LNCAP (cell line): ENCODE results near the gene LRSAM1.

Source experiments
- CTCF ChIP-seq: fragments of 450-650 bp; IDR thresholded peaks from 2 replicates; pipeline ENCODE4 v1.5.1; 2017; ENCODE audit warnings: mild to moderate bottlenecking

LRSAM1 gene

DNA sequence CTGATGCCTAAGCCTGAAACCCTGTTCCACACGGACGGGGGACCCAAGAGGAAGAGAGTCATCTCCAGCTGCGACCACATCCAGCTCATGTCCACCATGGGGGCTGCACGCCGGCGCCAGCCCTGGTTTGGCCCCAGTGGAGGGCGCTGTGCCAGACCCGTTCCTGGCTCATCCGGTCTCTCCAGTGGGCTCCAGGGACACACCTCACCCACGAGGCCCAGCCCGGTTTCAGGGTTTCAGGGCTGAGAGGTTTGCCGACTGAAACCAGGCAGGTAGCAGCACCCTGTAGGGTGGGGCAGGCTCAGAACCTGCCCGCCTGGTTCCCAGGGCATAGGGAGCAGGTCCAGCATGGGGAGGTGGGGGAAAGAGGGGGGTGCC lies 89.3 kb downstream of the LRSAM1 start:
- TF ChIP-seq CTCF: no peak; the same call in 1 of the 2 replicates

GRCh38 chr9:127541176-127541575 lies 89.9 kb downstream of the LRSAM1 start:
- TF ChIP-seq CTCF: no peak

GRCh38 chr9:127541865-127542264 lies 90.6 kb downstream of the LRSAM1 start:
- no peak for TF ChIP-seq CTCF

DNA sequence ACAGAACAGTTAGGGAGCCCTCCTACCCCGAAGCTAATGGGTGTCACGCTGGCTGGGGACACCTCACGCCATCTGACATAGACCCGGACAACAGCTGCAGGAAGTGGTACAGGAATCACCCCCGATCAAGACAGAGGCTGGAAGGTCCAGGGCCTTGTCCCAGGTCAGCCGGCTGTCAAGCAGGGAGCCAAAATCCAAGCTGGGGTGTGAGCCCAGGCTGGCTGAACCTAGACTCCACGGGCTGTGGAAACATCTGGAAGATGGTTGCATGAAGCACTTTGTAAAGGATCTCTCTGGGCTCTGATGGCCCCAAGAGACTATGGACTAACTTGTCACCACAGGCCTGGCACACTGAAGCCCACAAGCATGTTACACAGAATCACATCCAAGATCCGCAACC lies 91.9 kb downstream of the LRSAM1 start:
- TF ChIP-seq CTCF: no peak

DNA sequence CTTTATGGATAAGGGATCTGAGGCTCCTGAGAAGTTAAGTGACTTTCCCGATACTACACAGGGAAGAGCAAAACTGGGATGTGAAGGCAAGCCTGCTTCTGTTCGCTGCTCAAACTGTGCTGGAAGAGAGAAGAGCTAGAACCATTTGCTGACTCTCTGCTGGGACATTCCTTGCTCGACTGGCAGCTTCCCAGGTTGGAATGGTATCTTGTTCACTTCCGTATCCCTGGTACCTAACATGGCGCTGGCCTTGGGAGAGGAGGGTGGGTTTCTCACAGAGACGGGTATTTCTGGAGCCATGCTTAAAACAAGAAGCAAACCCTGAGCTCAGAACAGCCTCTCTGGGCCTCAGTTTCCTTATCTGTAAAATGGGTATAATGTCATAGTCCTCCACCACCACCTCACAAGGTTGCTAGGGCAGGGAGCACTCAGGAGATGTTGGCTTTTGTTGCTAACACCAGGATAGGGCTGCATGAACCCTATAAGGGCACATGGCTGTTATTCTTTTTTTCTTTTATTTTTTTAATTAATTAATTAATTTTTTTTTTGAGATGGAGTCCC lies 92.7 kb downstream of the LRSAM1 start:
- no peak for TF ChIP-seq CTCF

DNA sequence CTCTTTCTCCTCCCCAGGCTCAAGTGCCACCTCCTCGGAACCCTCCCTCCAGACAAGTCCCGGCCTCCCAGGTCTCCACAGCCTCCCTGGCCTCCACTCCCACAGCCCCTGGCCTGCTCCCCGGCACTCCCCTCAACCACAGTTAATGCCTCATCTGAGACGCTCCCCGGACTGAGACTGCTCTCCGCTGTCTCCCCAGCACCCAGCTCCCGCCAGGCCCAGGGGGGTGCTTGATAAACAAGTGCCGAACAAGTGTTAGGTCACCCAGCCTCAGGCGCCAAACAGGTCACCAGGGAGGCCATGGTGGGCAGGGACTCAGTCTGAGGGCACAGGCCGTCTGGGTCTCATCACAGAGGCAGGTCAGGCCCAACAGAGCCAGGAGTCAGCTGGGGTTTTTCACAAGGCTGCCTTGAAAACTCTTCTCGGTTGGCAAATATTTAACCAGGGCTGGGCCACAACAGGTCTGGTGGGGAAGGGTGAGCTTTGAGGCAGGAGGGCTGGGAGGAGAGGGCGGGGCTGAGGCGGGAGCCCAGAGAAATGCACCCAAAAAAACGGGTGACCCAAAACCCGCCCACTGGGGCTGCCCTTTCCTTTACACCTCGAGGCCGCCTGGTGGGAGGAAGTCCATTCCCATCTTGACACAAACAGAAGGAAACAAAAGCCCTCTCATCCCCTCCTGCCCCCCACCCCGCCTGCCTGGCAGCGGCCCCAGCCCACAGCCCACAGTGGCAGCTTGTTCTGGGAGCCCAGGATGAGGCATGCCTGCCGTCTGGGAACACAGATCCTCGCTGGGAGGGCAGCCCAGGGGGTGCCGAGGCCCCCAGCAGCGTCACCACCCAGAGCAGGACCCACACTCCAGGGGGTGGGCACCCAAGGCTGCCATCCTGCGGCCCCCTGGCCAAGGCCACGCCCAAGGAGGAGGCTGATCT lies 94.2 kb downstream of the LRSAM1 start:
- no peak for TF ChIP-seq CTCF

DNA sequence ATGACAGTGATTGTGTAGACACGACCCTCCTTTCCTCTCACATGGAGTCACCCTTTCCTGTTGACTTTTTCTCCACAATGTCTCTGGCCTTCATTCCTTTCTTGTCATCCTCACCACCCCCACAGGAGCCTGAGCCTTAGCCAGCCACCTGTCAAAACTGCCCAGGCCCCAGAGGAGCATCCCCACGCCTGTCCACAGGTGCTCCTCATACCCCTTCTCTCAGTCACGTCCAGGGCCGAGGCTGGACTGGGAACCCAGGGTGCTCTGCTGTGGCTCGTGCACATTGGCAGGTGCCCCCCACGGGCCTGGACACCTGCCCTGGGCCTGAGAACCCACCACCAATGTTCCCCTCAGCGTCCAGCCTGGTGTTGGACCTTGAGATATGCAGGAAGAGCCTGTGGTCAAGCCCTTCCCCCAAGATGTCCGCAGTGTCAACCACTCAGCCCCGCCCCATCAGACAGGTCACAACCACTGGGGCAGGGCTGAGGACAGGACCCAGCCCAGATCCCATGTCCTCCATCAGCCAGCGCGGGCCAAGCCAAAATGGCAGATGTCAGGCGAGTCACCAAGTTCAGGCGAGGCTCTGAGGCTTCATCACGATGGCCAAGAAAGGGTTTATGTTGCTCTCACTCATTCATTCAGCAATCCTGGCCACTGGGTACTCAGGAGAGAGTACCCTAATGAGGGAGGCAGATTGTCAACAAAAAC lies 95.0 kb downstream of the LRSAM1 start:
- no peak for TF ChIP-seq CTCF
